Activated T-cell treated with anti-CD3 and anti-CD28 coated beads for 24 hours (primary cell): ENCODE data around the gene KDM7A.
"Not testable (repeated sequence)": the region's sequence is repeated elsewhere in the genome, so short reads cannot be mapped to it uniquely, and the experiment has no call there.

Experiments used
- DNase-seq: peaks from one replicate; pipeline ENCODE4 v3.0.0-alpha.2; 2020; ENCODE audit warnings: low read depth

Gene KDM7A

GRCh38 chr7:140176811-140177702 lies at the start of gene KDM7A:
Gene KDM7A (minus strand): TSS chr7:140176983. CDS start chr7:140176937, 46 bp downstream.
- DNase-seq: peak; percentile 85

- DNase-seq: no peak
Observed at GRCh38 chr7:140225562-140226249, 48.9 kb upstream of the KDM7A start.

- DNase-seq: no peak
Observed at GRCh38 chr7:140223515-140224221, 46.9 kb upstream of the KDM7A start.

GRCh38 chr7:140222814-140223213 lies 46.0 kb upstream of the KDM7A start:
- DNase-seq: no peak

GRCh38 chr7:140219672-140220524 lies 43.1 kb upstream of the KDM7A start:
- DNase-seq: no peak

- DNase-seq: no peak
Observed at GRCh38 chr7:140218656-140219055, 41.9 kb upstream of the KDM7A start.

- DNase-seq: no peak
Observed at GRCh38 chr7:140217750-140218501, 41.1 kb upstream of the KDM7A start.

- DNase-seq: no peak
Observed at GRCh38 chr7:140215281-140215680, 38.5 kb upstream of the KDM7A start.

- DNase-seq: no peak
Observed at GRCh38 chr7:140214075-140214684, 37.4 kb upstream of the KDM7A start.

- no peak for DNase-seq
Observed at GRCh38 chr7:140213684-140214074, 36.9 kb upstream of the KDM7A start.

GRCh38 chr7:140212100-140212881 lies 35.5 kb upstream of the KDM7A start:
- no peak for DNase-seq

GRCh38 chr7:140211698-140212097 lies 34.9 kb upstream of the KDM7A start:
- DNase-seq: no peak

GRCh38 chr7:140209866-140210609 lies 33.3 kb upstream of the KDM7A start:
- DNase-seq: peak; percentile 41

GRCh38 chr7:140206616-140207389 lies 30.0 kb upstream of the KDM7A start:
- DNase-seq: no peak

- DNase-seq: no peak
Observed at GRCh38 chr7:140205600-140205999, 28.8 kb upstream of the KDM7A start.

- no peak for DNase-seq
Observed at GRCh38 chr7:140203556-140203955, 26.8 kb upstream of the KDM7A start.

- not testable (repeated sequence) for DNase-seq
Observed at GRCh38 chr7:140202942-140203341, 26.2 kb upstream of the KDM7A start.

GRCh38 chr7:140201393-140201792 lies 24.6 kb upstream of the KDM7A start:
- DNase-seq: no peak
